ENCODE results near the gene GNAS.

The GNAS gene

DNA sequence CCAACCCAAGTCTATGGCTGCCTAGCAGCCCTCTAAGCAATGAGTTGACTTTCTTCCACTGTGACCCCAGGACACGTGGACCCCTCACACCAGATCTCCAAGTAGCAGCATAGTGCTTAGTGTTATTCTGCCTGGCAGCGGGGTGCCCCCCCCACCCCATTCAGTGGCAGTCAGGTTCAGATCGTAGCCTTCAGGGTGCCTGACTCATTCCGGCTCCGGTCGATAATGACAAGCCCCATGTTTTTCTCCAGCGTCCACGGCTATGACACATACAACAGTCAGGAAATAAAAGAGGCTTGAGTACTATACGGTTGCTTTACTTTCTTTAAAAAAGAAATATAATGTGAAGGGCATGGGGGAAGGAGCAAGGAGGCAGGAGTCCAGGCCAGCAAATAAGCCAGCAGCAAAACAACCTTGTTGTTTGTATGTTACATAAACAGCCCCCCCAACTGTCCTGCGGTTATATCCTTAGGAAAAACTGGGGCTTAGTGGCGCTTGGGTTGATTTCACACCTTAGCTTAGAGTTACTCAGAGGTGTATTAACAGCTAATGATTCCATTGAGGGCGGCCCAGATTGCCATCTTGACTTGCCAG lies 23.1 kb downstream of the GNAS start:
- TF ChIP-seq, protein P1, sequence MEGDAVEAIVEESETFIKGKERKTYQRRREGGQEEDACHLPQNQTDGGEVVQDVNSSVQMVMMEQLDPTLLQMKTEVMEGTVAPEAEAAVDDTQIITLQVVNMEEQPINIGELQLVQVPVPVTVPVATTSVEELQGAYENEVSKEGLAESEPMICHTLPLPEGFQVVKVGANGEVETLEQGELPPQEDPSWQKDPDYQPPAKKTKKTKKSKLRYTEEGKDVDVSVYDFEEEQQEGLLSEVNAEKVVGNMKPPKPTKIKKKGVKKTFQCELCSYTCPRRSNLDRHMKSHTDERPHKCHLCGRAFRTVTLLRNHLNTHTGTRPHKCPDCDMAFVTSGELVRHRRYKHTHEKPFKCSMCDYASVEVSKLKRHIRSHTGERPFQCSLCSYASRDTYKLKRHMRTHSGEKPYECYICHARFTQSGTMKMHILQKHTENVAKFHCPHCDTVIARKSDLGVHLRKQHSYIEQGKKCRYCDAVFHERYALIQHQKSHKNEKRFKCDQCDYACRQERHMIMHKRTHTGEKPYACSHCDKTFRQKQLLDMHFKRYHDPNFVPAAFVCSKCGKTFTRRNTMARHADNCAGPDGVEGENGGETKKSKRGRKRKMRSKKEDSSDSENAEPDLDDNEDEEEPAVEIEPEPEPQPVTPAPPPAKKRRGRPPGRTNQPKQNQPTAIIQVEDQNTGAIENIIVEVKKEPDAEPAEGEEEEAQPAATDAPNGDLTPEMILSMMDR (conservative IDR thresholded peaks at IDR 0.05; ENCODE audit: low read depth, low read length): no peak
- H3K4me3 ChIP-seq (ENCODE audit: low read length): no peak overlapping the region
- no peak for DNase-seq (ENCODE audit: low read depth)

DNA sequence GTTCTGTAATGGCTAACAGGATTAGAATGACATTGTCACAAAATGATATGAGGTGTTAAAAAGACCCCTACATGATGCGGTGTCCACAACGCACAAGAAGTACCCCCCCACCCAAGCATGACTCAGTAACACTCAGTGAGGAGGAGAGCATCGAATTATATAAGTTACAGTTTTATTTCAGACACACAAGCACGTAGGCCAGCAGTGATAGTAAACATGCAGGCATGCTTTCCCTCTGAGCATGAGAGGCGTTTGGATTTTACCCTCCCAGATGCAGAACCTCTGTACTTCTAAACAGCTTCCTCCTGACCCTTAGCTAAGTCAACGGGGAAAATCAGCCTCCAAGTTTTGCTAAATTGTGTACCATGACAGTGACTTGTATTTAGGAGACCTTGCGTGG lies 23.9 kb downstream of the GNAS start:
- no peak overlapping the region for H3K4me3 ChIP-seq (ENCODE audit: low read length)
- TF ChIP-seq, protein P1 (conservative IDR thresholded peaks at IDR 0.05; ENCODE audit: low read depth, low read length): no peak
- DNase-seq (ENCODE audit: low read depth): no peak

DNA sequence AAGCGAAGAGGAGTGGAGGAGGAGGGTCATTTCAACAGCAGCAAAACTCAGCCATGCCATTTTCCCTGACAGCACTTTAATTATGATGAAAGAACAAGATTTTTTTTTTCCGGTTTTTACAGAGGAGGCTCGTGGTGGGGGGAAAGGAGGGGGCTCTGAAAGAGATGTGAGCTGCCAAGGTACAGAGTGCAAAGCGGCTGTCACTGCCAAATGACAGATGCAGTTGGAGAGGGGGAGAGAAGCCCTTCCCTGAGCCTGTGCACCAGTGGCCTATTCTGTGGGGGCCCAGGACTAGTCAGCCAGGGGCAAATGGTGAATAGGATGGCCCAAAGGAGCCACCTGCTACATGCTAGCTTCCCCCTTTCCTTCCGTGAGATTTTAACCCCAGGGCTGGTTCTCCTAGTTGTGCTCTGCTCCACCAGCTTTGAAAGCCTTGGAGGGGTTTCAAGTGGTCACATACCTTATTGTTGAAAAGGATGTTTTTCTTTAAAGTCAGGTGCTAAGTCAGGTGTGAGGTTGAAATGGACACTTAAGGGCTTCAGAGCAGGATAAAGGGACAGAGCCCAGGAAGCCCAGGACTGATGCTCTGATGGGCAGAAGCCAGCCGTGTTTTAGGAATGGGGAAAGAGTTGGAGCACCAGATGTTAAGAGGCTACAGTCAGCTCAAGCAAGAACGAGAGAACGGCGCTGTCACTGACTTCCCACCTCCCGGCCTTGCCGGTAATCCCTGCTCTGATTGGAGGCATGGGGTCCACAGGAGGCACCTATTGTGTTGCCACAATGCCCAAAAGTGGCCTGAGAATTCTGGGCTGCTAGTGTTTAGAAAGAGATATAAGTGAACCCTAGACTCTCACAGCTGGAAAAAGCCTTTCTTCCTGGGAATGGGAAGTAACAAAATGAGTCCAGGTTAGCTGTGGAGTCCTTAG lies 24.8 kb downstream of the GNAS start:
- TF ChIP-seq, protein P1 (conservative IDR thresholded peaks at IDR 0.05; ENCODE audit: low read depth, low read length): no peak
- no peak for DNase-seq (ENCODE audit: low read depth)
- H3K4me3 ChIP-seq (ENCODE audit: low read length): no peak overlapping the region

DNA sequence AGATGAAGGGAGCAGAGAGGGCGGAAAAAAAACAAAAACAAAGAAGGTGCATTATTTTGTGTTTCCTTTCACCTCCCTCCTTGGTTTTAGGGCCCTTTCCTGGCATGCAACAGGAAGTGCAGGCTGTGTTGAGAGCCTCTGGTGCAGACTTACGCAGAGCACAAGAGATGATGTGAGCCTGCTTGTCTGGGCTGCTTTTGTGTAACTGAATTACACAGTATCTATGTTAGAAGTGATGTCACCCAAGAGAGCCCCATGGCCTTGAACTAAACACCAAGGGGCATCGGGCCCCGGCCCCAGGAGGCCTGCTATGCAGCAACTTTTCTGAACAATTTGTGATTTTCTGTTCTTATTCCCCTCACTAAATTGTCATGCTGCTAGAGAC lies 25.5 kb downstream of the GNAS start:
- no peak for DNase-seq (ENCODE audit: low read depth)
- TF ChIP-seq, protein P1 (conservative IDR thresholded peaks at IDR 0.05; ENCODE audit: low read depth, low read length): no peak
- H3K4me3 ChIP-seq (ENCODE audit: low read length): no peak overlapping the region

DNA sequence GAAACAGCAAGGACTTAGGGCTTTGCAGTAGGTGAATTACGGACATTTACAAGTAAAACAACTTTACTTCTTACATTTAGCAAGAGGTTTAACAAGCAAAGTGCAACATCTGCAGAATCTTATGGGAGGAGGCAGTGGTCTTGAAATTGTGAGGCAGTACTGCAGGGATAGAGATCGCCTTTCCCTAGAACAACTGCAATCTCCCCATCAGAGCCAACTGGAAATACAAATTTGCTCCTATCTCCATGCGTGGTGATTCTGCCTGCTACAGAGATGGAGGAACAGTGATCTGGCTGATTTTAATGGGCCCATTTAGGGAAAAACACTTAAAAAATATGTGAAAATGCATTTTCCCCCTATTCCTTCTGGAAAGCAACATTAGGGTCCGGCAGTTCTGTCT lies 25.9 kb downstream of the GNAS start:
- DNase-seq (ENCODE audit: low read depth): no peak
- TF ChIP-seq, protein P1 (conservative IDR thresholded peaks at IDR 0.05; ENCODE audit: low read depth, low read length): no peak
- H3K4me3 ChIP-seq (ENCODE audit: low read length): no peak overlapping the region

DNA sequence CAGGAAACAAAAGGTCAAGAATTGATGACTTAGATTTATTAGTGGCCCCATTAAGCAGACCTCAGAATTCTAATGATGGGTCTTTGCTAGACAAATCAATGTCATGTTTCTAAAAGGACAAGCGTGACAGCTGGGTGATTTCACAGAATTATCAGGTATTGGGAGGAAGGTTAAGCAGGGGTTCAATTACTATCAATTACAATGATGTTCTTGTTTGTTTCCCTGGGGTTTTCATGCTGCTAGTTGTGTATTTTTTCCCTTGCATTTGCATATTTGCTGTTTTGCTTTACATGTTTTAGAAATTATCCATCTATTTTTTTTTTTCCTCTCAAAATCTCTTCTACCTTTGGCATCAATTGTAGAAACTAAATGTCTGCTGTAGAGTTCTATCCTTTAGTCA lies 27.9 kb downstream of the GNAS start:
- H3K4me3 ChIP-seq (ENCODE audit: low read length): no peak overlapping the region
- TF ChIP-seq, protein P1 (conservative IDR thresholded peaks at IDR 0.05; ENCODE audit: low read depth, low read length): no peak
- DNase-seq (ENCODE audit: low read depth): no peak

Data from retinal pigment epithelial cell (primary cell).